ENCODE data around the gene ASZ1. TPM values are rescaled to one million over a fixed set of nuclear protein-coding genes. Genes with fewer than 3 reads are reported as not detected.

ASZ1 gene
- total and polyA plus RNA-seq, 2 donors from 2014 or later, result not detected

DNA sequence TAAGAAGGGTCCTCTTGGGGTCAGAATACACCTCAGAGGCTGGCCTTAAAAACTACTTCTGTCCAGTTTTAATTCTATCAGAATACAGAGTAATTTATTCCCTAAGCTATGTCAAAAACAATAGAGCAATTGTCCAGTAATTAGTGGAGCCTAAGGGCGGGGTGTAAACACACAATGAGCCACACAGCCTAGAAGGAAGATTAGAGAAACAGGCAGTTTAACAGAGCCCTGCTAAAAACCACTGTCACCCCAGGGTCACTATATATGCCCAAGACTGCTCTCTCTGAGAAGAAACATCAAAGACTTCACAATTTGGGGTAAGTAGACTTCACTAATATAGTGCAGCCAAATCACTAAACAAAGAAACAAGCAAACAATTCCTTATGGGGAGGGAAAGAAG is 77.3 kb downstream of the ASZ1 start:
- no peaks in the 10 kb centered on the region for H3K9me3 ChIP-seq (ENCODE audit: control insufficient read depth in 2 of 3, insufficient read depth in 1 of 3, low read length in 3 of 3)
- no peak for FAIRE-seq
- no peaks in the 10 kb centered on the region for H3K4me1 ChIP-seq (ENCODE audit: control insufficient read depth in 2 of 3, insufficient read depth in 2 of 3, low read depth in 1 of 3, low read length in 3 of 3)
- H3K27ac ChIP-seq (ENCODE audit: low read depth in 2 of 2, low read length in 2 of 2), result no peak overlapping the region
- no peak overlapping the region for H3K4me3 ChIP-seq (ENCODE audit: low read length in 3 of 3)
- no peak overlapping the region for H3K9ac ChIP-seq (ENCODE audit: low read length in 3 of 3)
- TF ChIP-seq, protein P1, sequence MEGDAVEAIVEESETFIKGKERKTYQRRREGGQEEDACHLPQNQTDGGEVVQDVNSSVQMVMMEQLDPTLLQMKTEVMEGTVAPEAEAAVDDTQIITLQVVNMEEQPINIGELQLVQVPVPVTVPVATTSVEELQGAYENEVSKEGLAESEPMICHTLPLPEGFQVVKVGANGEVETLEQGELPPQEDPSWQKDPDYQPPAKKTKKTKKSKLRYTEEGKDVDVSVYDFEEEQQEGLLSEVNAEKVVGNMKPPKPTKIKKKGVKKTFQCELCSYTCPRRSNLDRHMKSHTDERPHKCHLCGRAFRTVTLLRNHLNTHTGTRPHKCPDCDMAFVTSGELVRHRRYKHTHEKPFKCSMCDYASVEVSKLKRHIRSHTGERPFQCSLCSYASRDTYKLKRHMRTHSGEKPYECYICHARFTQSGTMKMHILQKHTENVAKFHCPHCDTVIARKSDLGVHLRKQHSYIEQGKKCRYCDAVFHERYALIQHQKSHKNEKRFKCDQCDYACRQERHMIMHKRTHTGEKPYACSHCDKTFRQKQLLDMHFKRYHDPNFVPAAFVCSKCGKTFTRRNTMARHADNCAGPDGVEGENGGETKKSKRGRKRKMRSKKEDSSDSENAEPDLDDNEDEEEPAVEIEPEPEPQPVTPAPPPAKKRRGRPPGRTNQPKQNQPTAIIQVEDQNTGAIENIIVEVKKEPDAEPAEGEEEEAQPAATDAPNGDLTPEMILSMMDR (IDR thresholded peaks at IDR 0.05; ENCODE audit: borderline replicate concordance, extremely low read depth, insufficient read depth), result no peak
- no peak for DNase-seq
- H3K27me3 ChIP-seq (ENCODE audit: control insufficient read depth, insufficient read depth, low read length), result no peaks in the 10 kb centered on the region
- no peaks in the 10 kb centered on the region for H3K36me3 ChIP-seq (ENCODE audit: control insufficient read depth in 2 of 3, insufficient read depth in 3 of 3, low read length in 3 of 3)
- intact Hi-C loops (cut with DNase I), result no loop called here

DNA sequence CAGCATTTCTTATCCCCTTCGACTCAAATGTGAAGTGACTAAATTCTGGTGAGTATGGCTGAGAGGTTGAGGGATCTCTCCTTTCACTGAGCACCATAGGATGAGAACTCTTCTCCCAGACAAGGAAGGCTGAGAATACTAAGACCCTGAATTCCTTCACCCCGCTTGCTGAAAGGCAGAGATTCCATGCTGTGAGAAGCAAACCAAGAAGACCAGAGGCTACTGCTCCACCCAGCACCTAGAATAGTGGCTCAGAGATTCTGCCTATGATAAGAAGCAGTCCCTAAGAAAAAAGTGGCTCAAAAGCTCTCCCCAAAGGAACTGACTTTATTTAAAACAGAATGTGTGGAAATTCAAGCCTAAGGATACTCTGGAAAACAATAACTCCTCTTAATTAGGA is 77.7 kb downstream of the ASZ1 start:
- FAIRE-seq (no peak), DNase-seq (no peak)
- H3K27ac ChIP-seq (ENCODE audit: low read depth in 2 of 2, low read length in 2 of 2), result no peak overlapping the region
- TF ChIP-seq, protein P1 (IDR thresholded peaks at IDR 0.05; ENCODE audit: borderline replicate concordance, extremely low read depth, insufficient read depth), result no peak
- no peaks in the 10 kb centered on the region for H3K4me1 ChIP-seq (ENCODE audit: control insufficient read depth in 2 of 3, insufficient read depth in 2 of 3, low read depth in 1 of 3, low read length in 3 of 3)
- no peaks in the 10 kb centered on the region for H3K36me3 ChIP-seq (ENCODE audit: control insufficient read depth in 2 of 3, insufficient read depth in 3 of 3, low read length in 3 of 3)
- H3K4me3 ChIP-seq (ENCODE audit: low read length in 3 of 3), result no peak overlapping the region
- H3K9me3 ChIP-seq (ENCODE audit: control insufficient read depth in 2 of 3, insufficient read depth in 1 of 3, low read length in 3 of 3), result no peaks in the 10 kb centered on the region
- intact Hi-C loops (cut with DNase I), result no loop called here
- H3K9ac ChIP-seq (ENCODE audit: low read length in 3 of 3), result no peak overlapping the region
- H3K27me3 ChIP-seq (ENCODE audit: control insufficient read depth, insufficient read depth, low read length), result no peaks in the 10 kb centered on the region

DNA sequence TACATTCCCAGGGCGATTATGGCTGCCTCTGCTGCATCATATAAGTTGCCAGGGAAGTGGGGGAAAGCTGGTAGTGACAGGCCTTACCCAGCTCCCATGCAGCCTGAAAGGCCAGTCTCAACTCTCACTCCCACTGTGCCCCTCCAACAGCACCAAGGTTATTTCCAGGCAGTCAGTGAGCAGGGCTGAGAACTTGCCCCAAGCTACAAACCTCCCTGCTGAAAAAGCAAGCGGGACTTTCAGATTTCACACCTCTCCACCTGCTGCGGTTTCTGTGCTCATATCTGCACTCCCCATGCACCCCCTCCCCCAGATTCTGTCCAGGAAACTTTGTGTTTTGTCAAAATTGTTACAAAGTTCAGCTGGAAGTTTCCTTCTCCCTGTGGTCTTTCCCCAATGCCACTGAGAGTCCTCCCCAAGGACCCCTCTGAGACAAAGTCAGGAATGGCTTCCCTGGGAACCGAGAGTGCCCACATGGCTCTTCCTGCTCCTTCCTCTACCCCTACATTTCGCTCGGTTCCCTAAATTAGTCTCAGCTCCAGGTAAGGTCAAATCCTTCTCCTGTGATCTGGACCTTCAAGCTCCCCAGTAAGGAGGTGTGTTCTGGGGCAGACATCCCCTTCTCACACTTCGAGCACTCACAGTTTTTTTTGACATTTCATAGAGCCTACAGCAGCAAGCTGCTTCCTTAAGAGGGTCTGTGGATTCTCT is 79.2 kb downstream of the ASZ1 start:
- FAIRE-seq (no peak), DNase-seq (no peak)
- Histone ChIP-seq H3K27me3 (ENCODE audit: control insufficient read depth, insufficient read depth, low read length) (no peaks in the 10 kb centered on the region), H3K27ac (ENCODE audit: low read depth in 2 of 2, low read length in 2 of 2) (no peak overlapping the region), H3K9ac (ENCODE audit: low read length in 3 of 3) (no peak overlapping the region), H3K9me3 (ENCODE audit: control insufficient read depth in 2 of 3, insufficient read depth in 1 of 3, low read length in 3 of 3) (no peaks in the 10 kb centered on the region), H3K4me1 (ENCODE audit: control insufficient read depth in 2 of 3, insufficient read depth in 2 of 3, low read depth in 1 of 3, low read length in 3 of 3) (no peaks in the 10 kb centered on the region), H3K36me3 (ENCODE audit: control insufficient read depth in 2 of 3, insufficient read depth in 3 of 3, low read length in 3 of 3) (no peaks in the 10 kb centered on the region), H3K4me3 (ENCODE audit: low read length in 3 of 3) (no peak overlapping the region)
- intact Hi-C loops (cut with DNase I), result no loop called here
- TF ChIP-seq, protein P1 (IDR thresholded peaks at IDR 0.05; ENCODE audit: borderline replicate concordance, extremely low read depth, insufficient read depth), result no peak

DNA sequence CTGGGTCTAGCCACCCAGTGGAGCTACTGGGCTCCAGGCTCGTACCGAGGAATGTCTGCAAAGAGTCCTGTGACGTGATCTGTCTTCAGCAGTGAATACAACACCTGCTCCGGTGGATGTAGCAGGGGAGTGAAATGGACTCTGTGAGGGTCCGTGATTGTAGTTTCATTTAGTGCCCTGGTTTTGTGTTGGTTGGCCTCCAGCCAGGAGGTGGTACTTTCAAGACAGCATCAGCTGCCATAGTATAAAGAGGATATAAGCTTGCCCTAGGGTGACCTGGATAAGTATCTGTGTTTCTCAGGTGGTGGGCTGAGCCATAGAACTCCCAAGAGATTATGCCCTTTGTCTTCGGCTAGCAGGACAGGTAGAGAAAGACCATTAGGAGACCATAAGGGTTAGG is 79.8 kb downstream of the ASZ1 start:
- Histone ChIP-seq H3K36me3 (ENCODE audit: control insufficient read depth in 2 of 3, insufficient read depth in 3 of 3, low read length in 3 of 3) (no peaks in the 10 kb centered on the region), H3K9ac (ENCODE audit: low read length in 3 of 3) (no peak overlapping the region), H3K4me3 (ENCODE audit: low read length in 3 of 3) (no peak overlapping the region), H3K27me3 (ENCODE audit: control insufficient read depth, insufficient read depth, low read length) (no peaks in the 10 kb centered on the region), H3K27ac (ENCODE audit: low read depth in 2 of 2, low read length in 2 of 2) (no peak overlapping the region), H3K4me1 (ENCODE audit: control insufficient read depth in 2 of 3, insufficient read depth in 2 of 3, low read depth in 1 of 3, low read length in 3 of 3) (no peaks in the 10 kb centered on the region), H3K9me3 (ENCODE audit: control insufficient read depth in 2 of 3, insufficient read depth in 1 of 3, low read length in 3 of 3) (no peaks in the 10 kb centered on the region)
- DNase-seq, result peak in 1 of 5 donors; percentile 4
- no peak for FAIRE-seq
- TF ChIP-seq, protein P1 (IDR thresholded peaks at IDR 0.05; ENCODE audit: borderline replicate concordance, extremely low read depth, insufficient read depth), result no peak
- intact Hi-C loops (cut with DNase I), result no loop called here

Data from kidney (tissue), 14 donors.